HTR-8/SVneo (cell line): ENCODE results near the gene PUS1.
"Not testable (repeated sequence)": the region's sequence is repeated elsewhere in the genome, so short reads cannot be mapped to it uniquely, and the experiment has no call there.

Source experiments
- DNase-seq: peaks from one replicate; pipeline ENCODE4 v3.0.0; 2011; ENCODE audit warnings: low spot score, mixed read lengths; ENCODE audit not compliant: insufficient read length
- FAIRE-seq: peaks from 2 replicates; lab custom pipeline; 2011; peaks lifted over from hg19 to GRCh38; lab: Jason Lieb, UNC

PUS1 gene

DNA sequence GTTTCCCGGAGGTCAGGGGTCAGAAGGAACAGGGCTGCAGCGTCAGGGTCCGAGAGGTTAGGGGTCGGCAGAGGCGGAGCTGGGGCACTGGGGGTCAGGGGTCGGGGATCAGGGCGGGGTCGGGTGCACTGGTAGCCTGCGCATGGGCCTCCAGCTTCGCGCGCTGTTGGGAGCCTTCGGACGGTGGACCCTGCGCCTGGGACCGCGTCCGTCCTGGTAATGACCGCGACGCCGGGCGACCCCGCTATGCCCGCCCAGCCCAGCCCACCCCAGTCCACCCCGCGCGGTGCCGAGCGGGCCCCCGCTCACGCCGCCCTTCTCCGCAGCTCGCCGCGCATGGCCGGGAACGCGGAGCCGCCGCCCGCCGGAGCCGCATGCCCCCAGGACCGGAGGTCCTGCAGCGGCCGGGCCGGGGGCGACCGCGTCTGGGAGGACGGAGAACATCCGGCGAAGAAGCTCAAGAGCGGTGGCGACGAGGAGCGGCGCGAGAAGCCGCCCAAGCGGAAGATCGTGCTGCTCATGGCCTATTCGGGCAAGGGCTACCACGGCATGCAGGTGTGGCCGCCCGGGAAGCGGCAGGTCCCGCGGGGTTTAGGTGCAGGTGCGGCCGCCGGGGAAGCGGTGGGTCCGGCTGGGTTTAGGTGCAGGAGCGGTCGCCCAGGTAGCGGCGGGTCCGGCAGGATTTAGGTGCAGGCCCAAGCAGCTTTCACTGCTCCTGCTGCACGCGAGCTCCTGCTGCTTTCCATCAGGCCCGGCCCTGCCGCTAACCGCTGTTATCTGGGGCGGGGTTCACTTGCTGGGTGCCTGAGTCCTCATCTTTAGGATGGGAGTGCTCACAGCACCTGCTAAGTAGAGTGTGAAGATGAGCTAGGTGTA is 743 bp downstream of the PUS1 start:
- FAIRE-seq (no peak), DNase-seq (no peak)

DNA sequence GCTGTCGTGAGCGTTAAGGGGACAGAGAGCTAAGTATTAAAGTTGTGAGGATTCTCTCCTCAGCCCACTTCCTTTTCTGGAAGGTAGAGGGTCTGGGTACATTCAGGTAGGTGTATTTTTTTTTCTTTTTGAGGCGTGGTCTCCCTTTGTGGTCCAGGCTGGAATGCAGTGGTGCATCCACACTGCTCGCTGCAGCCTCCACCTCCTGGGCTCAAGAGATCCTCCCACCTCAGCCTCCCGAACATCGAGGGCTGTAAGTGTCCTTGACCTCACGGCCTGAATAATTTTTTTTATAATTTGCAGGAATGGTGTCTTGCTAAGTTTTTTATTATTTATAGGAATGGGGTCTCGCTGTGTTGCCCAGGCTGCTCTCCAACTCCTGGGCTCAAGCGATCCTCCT is 1.4 kb downstream of the PUS1 start:
- FAIRE-seq: no peak
- DNase-seq: no peak

DNA sequence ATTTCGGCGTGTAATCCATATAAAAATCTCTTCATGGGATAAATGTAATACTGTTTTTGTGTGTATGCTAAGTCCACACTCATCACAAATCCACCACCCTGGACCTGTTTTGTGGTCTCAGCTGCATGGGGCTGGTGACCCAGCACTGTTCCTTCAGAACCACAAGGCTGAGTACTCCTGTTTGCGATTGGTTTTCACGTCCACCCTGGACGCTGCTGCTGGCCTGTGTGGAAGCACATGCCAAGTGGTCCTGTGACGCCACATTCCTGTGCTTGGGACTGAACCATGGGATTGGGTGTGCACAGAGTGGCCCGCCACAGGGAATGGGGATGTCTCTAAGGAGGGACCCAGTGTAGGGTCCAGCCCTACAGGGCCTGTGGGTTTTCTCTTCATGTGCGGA is 4.3 kb downstream of the PUS1 start:
- no peak for FAIRE-seq
- DNase-seq: no peak

DNA sequence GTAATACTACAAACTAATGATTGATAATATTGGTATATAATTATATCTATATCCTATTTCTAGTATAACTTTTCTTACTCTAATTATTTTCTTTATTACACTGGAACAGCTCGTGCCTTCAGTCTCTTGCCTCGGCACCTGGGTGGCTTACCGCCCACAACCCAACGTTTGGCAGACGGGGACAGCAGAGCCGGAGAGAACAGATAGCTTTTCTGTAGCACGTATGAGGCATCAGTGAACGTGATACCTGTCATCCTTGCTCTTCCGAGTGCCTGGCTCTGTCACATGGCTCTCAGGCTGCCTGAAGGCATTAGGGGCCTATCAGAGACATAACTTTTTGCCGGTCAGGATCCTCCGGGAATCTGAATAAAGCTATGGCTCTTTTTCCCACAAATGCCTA is 5.5 kb downstream of the PUS1 start:
- FAIRE-seq (no peak), DNase-seq (no peak)

DNA sequence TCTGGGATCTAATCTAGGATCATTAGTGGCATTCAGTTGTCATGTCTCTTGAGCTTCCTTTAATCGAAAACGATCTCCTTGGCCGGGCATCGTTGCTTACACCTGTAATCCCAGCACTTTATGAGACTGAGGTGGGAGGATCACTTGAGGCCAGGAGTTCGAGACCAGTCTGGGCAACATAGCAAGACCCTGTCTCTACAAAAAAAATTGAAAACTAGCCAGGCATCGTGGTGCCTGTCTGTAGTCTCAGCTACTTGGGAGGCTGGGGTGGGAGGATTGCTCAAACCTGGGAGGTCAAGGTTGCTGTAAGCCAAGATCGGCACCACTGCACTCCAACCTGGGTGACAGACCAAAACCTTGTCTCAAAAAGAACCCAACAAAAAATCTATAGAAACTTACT is 9.0 kb downstream of the PUS1 start:
- DNase-seq: no peak
- no peak for FAIRE-seq

DNA sequence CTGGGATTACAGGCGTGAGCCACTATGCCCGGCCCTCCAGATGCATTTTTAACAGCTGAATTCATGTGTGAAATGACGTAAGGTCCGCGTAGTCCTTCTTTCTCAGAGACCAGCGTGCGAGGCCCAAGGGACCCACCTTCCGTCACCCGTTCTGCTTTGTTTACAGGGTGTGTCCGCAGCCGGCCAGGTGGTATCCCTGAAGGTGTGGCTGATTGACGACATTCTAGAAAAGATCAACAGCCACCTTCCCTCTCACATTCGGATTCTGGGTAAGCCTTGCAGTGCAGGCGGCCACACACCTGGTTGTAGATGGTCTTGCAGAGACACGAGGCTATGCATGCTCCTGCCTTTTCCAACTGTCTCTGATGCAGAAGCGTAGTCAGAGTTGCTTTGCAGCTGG is 9.9 kb downstream of the PUS1 start:
- no peak for DNase-seq

DNA sequence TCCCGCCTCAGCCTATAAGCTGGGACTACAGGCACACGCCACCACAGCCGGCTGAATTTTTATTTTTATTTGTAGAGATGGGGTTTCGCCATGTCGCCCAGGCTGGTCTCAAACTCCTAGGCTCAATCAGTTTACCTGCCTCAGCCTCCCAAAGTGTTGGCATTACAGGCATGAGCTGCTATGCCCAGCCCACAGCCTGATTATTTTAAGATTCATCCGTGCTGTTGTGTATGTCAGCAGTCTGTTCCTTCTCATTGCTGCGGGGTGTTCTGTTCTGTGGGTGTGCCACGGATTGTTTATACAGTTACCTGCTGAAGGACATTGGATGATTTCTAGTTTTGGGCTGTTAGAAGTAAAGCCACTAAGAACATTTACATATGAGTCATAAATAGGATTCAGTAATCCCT is 11.1 kb downstream of the PUS1 start:
- FAIRE-seq: no peak
- no peak for DNase-seq

More for the DNA sequence above, 9.9 kb downstream of the PUS1 start:
- FAIRE-seq: no peak

DNA sequence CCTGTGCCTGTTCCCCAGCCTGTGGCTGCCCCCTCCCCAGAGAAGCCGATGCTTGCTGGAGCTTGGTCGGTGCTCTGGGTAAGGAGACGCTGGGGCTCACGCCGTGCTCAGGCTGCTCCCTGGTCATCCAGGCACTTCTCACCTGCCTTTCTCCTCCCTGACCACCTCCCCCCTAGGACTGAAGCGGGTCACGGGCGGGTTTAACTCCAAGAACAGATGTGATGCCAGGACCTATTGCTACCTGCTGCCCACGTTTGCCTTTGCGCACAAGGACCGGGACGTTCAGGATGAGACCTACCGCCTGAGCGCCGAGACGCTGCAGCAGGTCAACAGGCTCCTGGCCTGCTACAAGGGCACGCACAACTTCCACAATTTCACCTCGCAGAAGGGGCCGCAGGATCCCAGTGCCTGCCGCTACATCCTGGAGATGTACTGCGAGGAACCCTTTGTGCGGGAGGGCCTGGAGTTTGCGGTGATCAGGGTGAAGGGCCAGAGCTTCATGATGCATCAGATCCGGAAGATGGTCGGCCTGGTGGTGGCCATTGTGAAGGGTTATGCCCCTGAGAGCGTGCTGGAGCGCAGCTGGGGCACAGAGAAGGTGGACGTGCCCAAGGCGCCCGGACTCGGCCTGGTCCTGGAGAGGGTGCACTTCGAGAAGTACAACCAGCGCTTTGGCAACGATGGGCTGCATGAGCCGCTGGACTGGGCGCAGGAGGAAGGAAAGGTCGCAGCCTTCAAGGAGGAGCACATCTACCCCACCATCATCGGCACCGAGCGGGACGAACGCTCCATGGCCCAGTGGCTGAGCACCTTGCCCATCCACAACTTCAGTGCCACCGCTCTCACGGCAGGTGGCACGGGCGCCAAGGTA is 12.3 kb downstream of the PUS1 start:
- DNase-seq (no peak), FAIRE-seq (no peak)

DNA sequence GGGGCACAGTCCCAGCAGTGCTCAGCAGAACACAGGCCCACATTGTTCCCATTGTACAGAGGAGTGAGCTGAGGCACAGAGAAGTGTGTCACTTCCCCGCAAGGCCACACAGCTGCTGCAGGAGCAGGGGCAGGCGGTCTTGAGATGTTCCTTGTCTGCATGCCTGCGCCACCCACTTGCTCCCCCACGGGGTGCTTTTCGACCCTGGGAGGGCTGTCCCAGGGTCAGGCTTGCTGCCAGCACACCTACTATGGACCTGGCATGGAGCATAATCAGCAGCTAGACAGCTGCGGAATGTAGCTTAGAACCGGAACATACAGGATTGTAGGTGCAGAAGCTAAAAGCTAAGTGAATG is 12.9 kb downstream of the PUS1 start:
- peak; percentile 16 for FAIRE-seq

DNA sequence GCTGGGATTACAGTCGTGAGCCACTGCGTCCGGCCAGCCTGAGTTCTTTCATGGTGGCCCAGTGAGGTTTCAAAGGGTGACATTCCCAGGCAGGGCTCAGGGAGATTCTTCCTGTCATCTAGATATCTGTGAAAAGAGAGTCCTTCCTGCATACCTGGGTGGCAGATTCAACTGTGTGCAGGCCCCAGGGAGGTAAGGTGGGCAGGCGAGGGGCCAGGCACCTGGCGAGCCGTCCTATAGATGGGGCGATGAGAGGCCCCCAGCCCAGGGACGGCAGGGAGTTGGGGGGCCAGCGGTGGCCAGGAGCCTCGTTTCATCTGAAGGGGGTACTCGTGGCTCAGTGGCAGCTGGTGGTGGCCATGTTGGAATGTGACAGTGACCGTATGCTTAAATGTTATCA is 13.6 kb downstream of the PUS1 start:
- DNase-seq (no peak), FAIRE-seq (no peak)

More for the DNA sequence above, 12.9 kb downstream of the PUS1 start:
- no peak for DNase-seq

DNA sequence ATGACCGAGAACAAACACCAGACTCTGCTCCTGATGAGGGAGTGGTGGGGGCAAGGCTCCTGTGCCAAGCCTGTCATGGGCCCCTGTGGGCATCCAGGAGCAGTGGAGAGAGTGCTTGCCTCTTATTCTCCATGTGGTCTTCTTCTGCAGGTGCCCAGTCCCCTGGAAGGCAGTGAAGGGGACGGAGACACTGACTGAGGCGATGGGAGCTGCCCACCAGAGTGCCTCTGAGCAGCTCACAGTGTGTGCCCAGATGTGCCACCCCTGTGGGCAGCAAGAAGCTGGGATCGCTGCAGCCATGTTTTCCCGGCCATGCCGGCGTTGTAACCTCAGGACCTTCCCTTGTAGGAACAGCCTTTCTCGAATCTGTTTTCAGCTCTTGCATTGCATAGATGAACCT is 14.3 kb downstream of the PUS1 start:
- DNase-seq: no peak
- FAIRE-seq: no peak

DNA sequence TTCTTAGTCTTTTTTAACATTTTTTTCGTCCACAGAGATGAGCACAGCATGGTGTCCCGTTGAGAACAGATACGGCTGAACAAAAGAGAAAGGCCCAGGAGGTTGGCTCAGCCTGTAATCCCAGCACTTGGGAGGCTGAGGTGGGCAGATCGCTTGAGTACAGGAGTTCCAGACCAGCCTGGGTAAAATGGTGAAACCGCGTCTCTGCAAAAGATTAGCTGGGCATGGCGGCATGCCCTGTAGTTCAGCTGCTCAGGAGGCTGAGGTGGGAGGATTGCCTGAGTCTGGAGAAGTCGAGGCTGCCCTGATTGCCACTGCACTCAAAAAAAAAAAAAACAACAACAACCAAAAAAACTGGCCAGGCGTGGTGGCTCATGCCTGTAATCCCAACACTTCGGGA is 14.8 kb downstream of the PUS1 start:
- FAIRE-seq (no peak), DNase-seq (no peak)

DNA sequence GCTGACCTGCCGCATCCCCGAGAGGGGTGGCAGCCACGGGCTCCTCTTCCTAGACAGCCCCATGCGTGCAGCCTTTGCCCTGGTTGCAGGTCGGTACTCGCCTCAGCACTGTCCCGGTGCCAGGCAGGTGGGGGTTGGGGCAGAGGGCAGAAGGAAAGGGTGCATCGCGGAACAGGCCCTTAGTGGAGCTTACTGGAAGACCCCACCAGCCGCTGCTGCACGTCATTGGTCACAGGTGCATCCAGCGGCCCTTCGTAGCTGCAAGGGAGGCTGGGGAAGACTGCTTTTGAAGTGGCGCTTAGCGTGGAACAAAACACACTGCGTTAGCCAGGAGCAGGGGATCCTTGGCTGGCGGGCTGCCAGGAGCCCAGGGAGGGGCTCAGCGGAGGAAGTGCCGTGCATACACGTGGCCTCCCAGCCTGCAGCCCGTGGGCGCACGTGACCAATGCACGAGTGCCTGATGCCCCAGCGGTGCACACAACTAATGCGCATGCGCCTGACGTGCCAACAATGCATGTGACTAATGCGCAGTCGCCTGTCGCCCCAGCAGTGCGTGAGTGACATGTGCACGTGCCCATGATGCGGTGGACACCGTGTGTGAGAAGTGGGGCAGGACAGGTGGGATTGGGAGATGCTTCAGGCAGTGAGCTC is 15.7 kb downstream of the PUS1 start:
- no peak for FAIRE-seq
- DNase-seq: no peak

DNA sequence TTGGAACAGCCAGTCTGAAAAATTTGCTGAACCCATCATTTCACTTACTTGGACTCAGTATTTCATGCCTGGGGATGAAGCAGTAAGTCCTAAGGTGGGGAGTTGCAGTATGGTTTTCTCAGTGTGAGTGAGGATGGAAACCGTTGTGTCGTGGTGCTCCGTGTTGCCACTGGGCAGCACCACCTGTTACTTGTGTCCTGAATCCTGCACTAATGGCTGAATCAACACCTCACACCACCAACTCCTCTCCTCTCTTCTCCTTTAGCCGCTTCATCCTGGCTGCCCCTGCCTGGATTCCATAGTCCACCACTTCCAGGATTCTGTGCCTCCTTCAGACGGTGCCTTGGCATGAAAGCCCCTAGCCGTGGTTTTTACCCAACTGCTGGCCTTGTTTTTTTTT is 17.7 kb downstream of the PUS1 start:
- no peak for FAIRE-seq
- DNase-seq: no peak

DNA sequence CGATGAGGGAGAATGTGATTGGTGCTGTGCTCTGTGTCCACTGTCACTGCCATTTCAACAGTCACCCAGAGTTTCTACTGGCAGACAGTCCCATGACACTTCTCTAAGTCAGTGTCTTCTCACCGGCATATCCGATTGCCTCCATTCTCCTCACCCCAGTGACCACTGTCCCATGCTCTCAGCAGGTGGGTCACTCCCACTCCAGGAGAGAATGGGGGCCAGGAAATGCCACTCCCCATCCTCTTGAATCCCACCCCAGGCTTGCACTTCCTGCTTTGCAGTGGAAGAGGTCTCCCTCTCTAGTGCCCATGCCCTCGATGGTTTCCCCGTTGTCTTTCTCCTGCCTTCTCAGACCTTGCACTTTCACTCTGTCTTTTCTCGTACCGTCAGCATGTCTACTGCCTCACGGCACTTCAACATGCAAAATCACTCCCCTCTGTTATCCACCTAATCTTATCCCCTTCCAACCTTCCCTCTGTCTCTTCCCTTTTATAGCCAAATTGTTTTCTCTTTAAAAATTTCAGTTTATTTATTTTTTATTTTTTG is 18.5 kb downstream of the PUS1 start:
- FAIRE-seq: peak; percentile 23
- DNase-seq: no peak

DNA sequence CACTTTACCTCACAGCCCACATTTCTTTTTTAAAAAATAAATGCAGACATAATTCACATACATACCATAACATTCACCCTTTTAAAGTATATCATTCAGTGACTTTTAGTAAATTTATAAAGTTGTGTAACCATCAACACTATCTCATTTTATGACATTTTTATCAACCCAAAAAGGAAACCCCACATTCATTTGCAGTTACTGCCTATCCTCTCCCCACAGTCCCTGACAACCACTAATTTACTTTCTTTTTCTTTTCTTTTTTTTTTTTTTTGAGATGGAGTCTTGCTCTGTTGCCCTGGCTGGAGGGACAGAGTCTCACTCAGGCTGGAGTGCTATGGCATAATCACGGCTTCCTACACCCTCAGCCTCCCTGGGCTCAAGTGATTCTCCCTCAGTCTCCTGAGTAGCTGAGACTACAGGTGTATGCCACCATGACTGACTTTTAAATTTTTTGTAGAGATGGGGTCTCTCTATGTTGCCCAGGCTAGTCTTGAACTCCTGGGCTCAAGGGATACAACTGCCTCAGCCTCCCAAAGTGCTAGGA is 19.2 kb downstream of the PUS1 start:
- no peak for DNase-seq
- FAIRE-seq: no peak

DNA sequence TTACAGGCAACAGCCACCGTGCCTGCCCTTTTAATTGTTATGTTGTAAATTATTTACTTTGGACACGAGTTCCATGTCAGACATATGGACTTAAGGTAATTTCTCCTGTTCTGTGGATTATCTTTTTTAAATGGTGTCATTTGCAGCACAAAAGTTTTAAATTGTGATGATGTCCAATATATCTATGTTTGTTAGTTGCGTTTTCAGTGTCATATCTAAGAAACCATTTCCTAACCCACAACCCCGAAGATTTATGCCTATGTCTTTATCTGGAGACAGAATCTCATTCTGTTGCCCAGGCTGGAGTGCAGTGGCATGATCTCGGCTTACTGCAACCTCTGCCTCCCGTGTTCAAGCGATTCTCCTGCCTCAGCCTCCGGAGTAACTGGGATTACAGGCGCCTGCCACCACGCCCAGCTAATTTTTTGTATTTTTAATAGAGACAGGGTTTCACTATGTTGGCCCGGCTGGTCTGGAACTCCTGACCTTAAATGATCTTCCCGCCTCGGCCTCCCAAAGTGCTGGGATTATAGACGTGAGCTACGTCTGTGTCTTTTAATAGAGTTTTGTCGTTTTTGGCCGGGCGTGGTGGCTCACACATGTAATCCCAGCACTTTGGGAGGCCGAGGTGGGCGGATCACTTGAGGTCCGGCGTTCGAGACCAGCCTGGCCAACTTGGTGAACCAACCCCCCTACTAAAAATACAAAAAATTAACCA is 19.8 kb downstream of the PUS1 start:
- not testable (repeated sequence) for FAIRE-seq, DNase-seq

DNA sequence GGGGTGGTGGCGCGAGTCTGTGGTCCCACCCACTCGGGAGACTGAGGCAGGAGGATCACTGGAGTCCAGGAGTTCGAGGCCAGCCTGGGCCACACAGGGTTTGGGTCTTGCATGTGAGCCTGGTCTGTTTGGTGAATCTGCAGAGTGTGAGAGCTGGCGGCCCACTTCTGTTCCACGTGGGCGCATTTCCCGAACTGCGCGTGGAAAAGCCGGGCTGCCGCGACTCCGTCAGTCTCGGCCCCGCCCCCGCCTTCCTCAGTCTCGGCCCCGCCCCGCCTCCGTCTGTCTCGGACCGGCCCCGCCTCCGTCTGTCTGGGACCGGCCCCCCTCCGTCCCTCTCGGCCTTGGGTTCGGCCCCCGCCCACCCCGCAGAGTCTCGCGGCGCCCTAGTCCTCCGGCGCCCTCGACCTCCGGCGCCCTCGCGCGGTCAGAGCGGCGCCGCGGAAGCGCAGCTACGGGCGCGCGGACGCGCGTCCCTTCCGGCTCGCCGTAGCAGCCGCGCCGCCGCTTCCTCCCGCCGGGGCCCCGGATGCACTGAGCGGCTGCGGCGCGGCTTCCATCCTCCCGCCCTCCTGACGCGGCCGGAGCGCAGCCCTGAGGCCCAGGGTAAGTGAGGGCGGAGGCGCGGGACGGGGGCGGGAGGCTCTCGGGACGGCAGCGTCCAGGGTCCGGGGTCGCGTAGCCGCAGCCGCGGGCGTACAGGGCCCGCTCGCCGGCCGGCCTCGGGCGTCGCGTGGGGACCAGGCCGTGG is 20.5 kb downstream of the PUS1 start, which contains the start of gene EP400:
TSS of gene EP400 (plus strand) at position 512 of the 751 bp plus-strand sequence. CDS start 10,678 bp downstream, outside the sequence.
- FAIRE-seq (peak; percentile 93), DNase-seq (peak; percentile 91)
